Lower leg skin (tissue), 3 donors: Measurements from ENCODE around the gene TIGD6.

Experiments
- CTCF ChIP-seq, 3 donors: fragments of 450-650 bp; IDR thresholded peaks; one replicate each; pipeline ENCODE4 v1.5.1; 2016; ENCODE audit warnings: antibody characterized with exemption in 3 of 3, mild to moderate bottlenecking in 3 of 3, moderate library complexity in 2 of 3
- POLR2A ChIP-seq, 2 donors: fragments of 450-650 bp; IDR thresholded peaks; one replicate each; pipeline ENCODE4 v1.6.1; 2016 to 2017; ENCODE audit warnings: antibody characterized with exemption in 2 of 2, mild to moderate bottlenecking in 1 of 2, moderate library complexity in 1 of 2

GRCh38 chr5:149981206-149981605 lies 19.2 kb downstream of the TIGD6 start:
- TF ChIP-seq CTCF (IDR thresholded peaks at IDR 0.05) (no peak), POLR2A (IDR thresholded peaks at IDR 0.05) (no peak)
